ENCODE measurements around the gene PANK4.
A peak's percentile ranks its signal among the peaks of the same experiment; 100 is the strongest.

PANK4 gene

GRCh38 chr1:2542246-2542915, 16.0 kb upstream of the PANK4 start:
- H3K27ac Mint-ChIP-seq = no peak overlapping the region
- ATAC-seq (no peak), DNase-seq (ENCODE audit: low spot score in 2 of 2) (no peak)
- no peaks in the 10 kb centered on the region for H3K9me3 Mint-ChIP-seq
- no peak overlapping the region for H3K4me3 Mint-ChIP-seq
- H3K36me3 Mint-ChIP-seq = peaks cover 13% of the 10 kb centered on the region
- H3K4me1 Mint-ChIP-seq = no peaks in the 10 kb centered on the region

GRCh38 chr1:2541619-2542245, 15.3 kb upstream of the PANK4 start:
- no peak for DNase-seq (ENCODE audit: low spot score in 2 of 2)
- H3K9me3 Mint-ChIP-seq = no peaks in the 10 kb centered on the region
- no peaks in the 10 kb centered on the region for H3K4me1 Mint-ChIP-seq
- H3K4me3 Mint-ChIP-seq = no peak overlapping the region
- no peak overlapping the region for H3K27ac Mint-ChIP-seq
- peaks cover 7% of the 10 kb centered on the region for H3K36me3 Mint-ChIP-seq
- no peak for ATAC-seq

- ATAC-seq (no peak), DNase-seq (ENCODE audit: low spot score in 2 of 2) (no peak)
- no peak overlapping the region for H3K27ac Mint-ChIP-seq
- no peaks in the 10 kb centered on the region for H3K9me3 Mint-ChIP-seq
- no peak overlapping the region for H3K4me3 Mint-ChIP-seq
- H3K4me1 Mint-ChIP-seq = no peaks in the 10 kb centered on the region
- H3K36me3 Mint-ChIP-seq = no peaks in the 10 kb centered on the region
Measured at GRCh38 chr1:2540816-2541492, 14.6 kb upstream of the PANK4 start.

GRCh38 chr1:2539312-2539907, 13.0 kb upstream of the PANK4 start:
- Mint-ChIP-seq H3K27ac (no peak overlapping the region), H3K9me3 (no peaks in the 10 kb centered on the region), H3K4me3 (no peak overlapping the region), H3K4me1 (no peaks in the 10 kb centered on the region), H3K36me3 (no peaks in the 10 kb centered on the region)
- DNase-seq (ENCODE audit: low spot score in 2 of 2) (peak in 1 of 2 donors; percentile 73), ATAC-seq (peak; percentile 38)

- no peak overlapping the region for H3K4me3 Mint-ChIP-seq
- H3K36me3 Mint-ChIP-seq = no peaks in the 10 kb centered on the region
- DNase-seq (ENCODE audit: low spot score in 2 of 2) (no peak), ATAC-seq (no peak)
- no peak overlapping the region for H3K27ac Mint-ChIP-seq
- no peaks in the 10 kb centered on the region for H3K4me1 Mint-ChIP-seq
- no peaks in the 10 kb centered on the region for H3K9me3 Mint-ChIP-seq
Measured at GRCh38 chr1:2538872-2539271, 12.5 kb upstream of the PANK4 start.

GRCh38 chr1:2538376-2538775, 12.0 kb upstream of the PANK4 start:
- H3K9me3 Mint-ChIP-seq = no peaks in the 10 kb centered on the region
- no peak overlapping the region for H3K4me3 Mint-ChIP-seq
- no peak overlapping the region for H3K27ac Mint-ChIP-seq
- ATAC-seq (no peak), DNase-seq (ENCODE audit: low spot score in 2 of 2) (no peak)
- no peaks in the 10 kb centered on the region for H3K4me1 Mint-ChIP-seq
- no peaks in the 10 kb centered on the region for H3K36me3 Mint-ChIP-seq

- no peak overlapping the region for H3K27ac Mint-ChIP-seq
- no peaks in the 10 kb centered on the region for H3K4me1 Mint-ChIP-seq
- no peak overlapping the region for H3K4me3 Mint-ChIP-seq
- ATAC-seq (no peak), DNase-seq (ENCODE audit: low spot score in 2 of 2) (no peak)
- no peaks in the 10 kb centered on the region for H3K36me3 Mint-ChIP-seq
- H3K9me3 Mint-ChIP-seq = no peaks in the 10 kb centered on the region
Measured at GRCh38 chr1:2537784-2538115, 11.4 kb upstream of the PANK4 start.

- Mint-ChIP-seq H3K4me3 (no peak overlapping the region), H3K9me3 (no peaks in the 10 kb centered on the region), H3K27ac (no peak overlapping the region), H3K4me1 (no peaks in the 10 kb centered on the region), H3K36me3 (no peaks in the 10 kb centered on the region)
- DNase-seq (ENCODE audit: low spot score in 2 of 2) (no peak), ATAC-seq (no peak)
Measured at GRCh38 chr1:2535981-2536380, 9.6 kb upstream of the PANK4 start.

- ATAC-seq (no peak), DNase-seq (ENCODE audit: low spot score in 2 of 2) (no peak)
- no peaks in the 10 kb centered on the region for H3K9me3 Mint-ChIP-seq
- no peak overlapping the region for H3K4me3 Mint-ChIP-seq
- H3K36me3 Mint-ChIP-seq = no peaks in the 10 kb centered on the region
- no peaks in the 10 kb centered on the region for H3K4me1 Mint-ChIP-seq
- H3K27ac Mint-ChIP-seq = no peak overlapping the region
Measured at GRCh38 chr1:2535455-2535854, 9.1 kb upstream of the PANK4 start.

- H3K4me1 Mint-ChIP-seq = no peaks in the 10 kb centered on the region
- ATAC-seq (no peak), DNase-seq (ENCODE audit: low spot score in 2 of 2) (no peak)
- no peak overlapping the region for H3K27ac Mint-ChIP-seq
- no peaks in the 10 kb centered on the region for H3K36me3 Mint-ChIP-seq
- H3K9me3 Mint-ChIP-seq = no peaks in the 10 kb centered on the region
- no peak overlapping the region for H3K4me3 Mint-ChIP-seq
Measured at GRCh38 chr1:2534687-2535441, 8.5 kb upstream of the PANK4 start.

GRCh38 chr1:2534315-2534686, 7.9 kb upstream of the PANK4 start:
- Mint-ChIP-seq H3K4me1 (no peaks in the 10 kb centered on the region), H3K36me3 (no peaks in the 10 kb centered on the region), H3K27ac (no peak overlapping the region), H3K4me3 (no peak overlapping the region), H3K9me3 (no peaks in the 10 kb centered on the region)
- DNase-seq (ENCODE audit: low spot score in 2 of 2) (no peak), ATAC-seq (no peak)

- ATAC-seq (no peak), DNase-seq (ENCODE audit: low spot score in 2 of 2) (no peak)
- no peaks in the 10 kb centered on the region for H3K9me3 Mint-ChIP-seq
- H3K4me3 Mint-ChIP-seq = no peak overlapping the region
- no peaks in the 10 kb centered on the region for H3K4me1 Mint-ChIP-seq
- H3K36me3 Mint-ChIP-seq = no peaks in the 10 kb centered on the region
- H3K27ac Mint-ChIP-seq = no peak overlapping the region
Measured at GRCh38 chr1:2533365-2533764, 7.0 kb upstream of the PANK4 start.

GRCh38 chr1:2532485-2533160, 6.2 kb upstream of the PANK4 start:
- DNase-seq (ENCODE audit: low spot score in 2 of 2) (no peak), ATAC-seq (no peak)
- H3K27ac Mint-ChIP-seq = no peak overlapping the region
- no peaks in the 10 kb centered on the region for H3K9me3 Mint-ChIP-seq
- no peak overlapping the region for H3K4me3 Mint-ChIP-seq
- no peaks in the 10 kb centered on the region for H3K4me1 Mint-ChIP-seq
- H3K36me3 Mint-ChIP-seq = no peaks in the 10 kb centered on the region

- ATAC-seq = no peak
- H3K27ac Mint-ChIP-seq = no peak overlapping the region
- peaks cover 10% of the 10 kb centered on the region for H3K4me1 Mint-ChIP-seq
Measured at GRCh38 chr1:2530513-2531361, 4.3 kb upstream of the PANK4 start.

More at GRCh38 chr1:2530513-2531361, 4.3 kb upstream of the PANK4 start:
- peak overlapping the region; percentile 51 for H3K4me3 Mint-ChIP-seq
- DNase-seq (ENCODE audit: low spot score in 2 of 2) = no peak
- H3K9me3 Mint-ChIP-seq = no peaks in the 10 kb centered on the region
- H3K36me3 Mint-ChIP-seq = no peaks in the 10 kb centered on the region

All from stimulated activated effector memory CD8-positive, alpha-beta T cell treated with anti-CD3 and anti-CD28 coated beads, Interleukin-12 subunit alpha, Interleukin-12 subunit beta, amount 100 ng/mL, for 72 hours (primary cell).